Measurements from ENCODE around the gene BRF1. TPM values are rescaled to one million over a fixed set of nuclear protein-coding genes. Genes with fewer than 3 reads are reported as not detected.
"Not testable (repeated sequence)": the region's sequence is repeated elsewhere in the genome, so short reads cannot be mapped to it uniquely, and the experiment has no call there.

Gene BRF1
- total RNA-seq, 1 donor = 28.8 TPM

DNA sequence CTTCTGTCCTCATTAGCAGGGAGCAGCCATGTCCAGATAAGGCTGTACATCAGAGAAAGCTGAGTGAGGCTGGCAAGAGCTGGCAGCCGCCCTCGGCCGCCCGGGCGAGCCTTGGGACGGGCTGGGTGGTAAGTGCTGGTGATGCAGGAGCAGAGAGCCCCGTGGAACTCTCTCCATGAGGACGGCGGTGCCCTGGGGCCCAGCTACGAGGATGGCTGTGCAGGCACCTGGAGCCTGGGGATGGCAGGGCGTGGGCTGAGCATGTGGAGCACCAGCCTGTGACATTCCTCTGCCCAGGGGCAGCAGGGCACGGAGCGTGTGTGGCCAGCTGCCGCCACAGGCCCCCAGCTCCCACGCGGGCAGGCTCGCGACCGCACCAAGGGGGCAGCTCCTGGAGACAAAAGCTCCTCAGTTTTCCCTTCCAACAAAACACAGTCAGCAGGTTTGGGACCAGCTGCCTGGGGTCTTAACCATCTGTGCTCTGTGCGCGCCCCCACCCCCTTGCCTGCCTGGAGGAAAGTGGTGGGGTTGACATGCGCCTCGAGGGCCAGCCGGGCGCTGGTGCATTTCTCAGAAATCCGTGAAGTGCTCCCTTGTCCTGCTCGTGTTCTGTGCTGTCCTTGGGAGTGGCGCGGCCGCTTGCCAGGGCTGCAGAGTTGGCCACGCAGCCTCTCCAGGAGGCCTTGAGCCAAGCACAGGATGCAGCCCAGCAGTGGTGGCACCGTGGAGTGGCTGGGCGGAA, 35.1 kb upstream of the BRF1 start:
- TF ChIP-seq CTCF (IDR thresholded peaks at IDR 0.05; ENCODE audit: insufficient read depth, low read length) = no peak
- no peak overlapping the region for H3K4me3 ChIP-seq (ENCODE audit: low read depth, low read length)

DNA sequence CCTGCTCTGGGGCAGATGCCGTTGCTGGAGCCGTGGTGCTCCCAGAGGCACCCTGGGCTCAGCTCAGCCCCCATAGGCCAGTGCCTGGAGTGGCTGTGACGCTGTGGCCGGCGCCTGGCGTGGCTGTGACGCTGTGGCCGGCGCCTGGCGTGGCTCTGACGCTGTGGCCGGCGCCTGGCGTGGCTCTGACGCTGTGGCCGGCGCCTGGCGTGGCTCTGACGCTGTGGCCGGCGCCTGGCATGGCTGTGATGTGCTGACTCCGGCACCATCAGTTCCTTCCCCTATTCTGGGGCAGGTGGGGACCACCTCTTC, 34.4 kb upstream of the BRF1 start:
- H3K4me3 ChIP-seq (ENCODE audit: low read depth, low read length); DNase-seq (ENCODE audit: low read depth): not testable (repeated sequence)

More for the DNA sequence above, 35.1 kb upstream of the BRF1 start:
- no peak for DNase-seq (ENCODE audit: low read depth)

DNA sequence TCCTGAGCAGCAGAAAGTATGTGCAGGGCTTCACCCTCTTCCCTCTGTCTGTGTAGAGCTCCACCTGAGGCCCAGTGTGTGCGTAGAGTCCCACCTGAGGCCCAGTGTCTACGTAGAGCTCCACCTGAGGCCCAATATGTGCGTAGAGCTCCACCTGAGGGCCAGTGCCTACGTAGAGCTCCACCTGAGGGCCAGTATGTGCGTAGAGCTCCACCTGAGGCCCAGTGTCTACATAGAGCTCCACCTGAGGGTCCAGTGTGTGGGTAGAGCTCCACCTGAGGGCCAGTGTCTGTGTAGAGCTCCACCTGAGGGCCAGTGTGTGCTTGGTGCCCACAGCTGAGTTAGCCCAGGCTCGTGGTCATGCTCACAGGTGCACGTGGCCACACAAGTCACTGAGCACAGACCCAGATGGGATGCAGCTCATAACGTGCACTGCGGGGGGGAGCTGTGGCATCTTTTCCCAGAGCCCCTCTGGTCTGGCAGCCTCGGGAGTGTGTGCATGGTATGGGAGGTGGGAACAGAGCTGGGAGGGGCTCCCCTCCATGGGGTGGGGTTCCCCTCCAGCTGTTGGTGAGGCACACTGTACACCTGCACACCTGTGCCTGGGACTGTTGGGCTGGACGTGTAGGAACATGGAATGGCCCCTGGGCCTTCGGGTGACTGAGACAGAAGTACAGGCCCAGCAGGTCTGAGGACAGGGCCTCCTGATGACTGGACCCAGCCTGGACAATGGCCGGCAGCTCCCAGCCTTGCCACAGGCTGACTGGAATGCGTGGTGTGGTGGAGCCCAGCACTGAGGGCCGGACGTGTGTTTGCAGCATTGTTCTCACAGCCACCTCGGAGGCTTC, 33.8 kb upstream of the BRF1 start:
- no peak overlapping the region for H3K4me3 ChIP-seq (ENCODE audit: low read depth, low read length)
- no peak for DNase-seq (ENCODE audit: low read depth)
- no peak for TF ChIP-seq CTCF (IDR thresholded peaks at IDR 0.05; ENCODE audit: insufficient read depth, low read length)

DNA sequence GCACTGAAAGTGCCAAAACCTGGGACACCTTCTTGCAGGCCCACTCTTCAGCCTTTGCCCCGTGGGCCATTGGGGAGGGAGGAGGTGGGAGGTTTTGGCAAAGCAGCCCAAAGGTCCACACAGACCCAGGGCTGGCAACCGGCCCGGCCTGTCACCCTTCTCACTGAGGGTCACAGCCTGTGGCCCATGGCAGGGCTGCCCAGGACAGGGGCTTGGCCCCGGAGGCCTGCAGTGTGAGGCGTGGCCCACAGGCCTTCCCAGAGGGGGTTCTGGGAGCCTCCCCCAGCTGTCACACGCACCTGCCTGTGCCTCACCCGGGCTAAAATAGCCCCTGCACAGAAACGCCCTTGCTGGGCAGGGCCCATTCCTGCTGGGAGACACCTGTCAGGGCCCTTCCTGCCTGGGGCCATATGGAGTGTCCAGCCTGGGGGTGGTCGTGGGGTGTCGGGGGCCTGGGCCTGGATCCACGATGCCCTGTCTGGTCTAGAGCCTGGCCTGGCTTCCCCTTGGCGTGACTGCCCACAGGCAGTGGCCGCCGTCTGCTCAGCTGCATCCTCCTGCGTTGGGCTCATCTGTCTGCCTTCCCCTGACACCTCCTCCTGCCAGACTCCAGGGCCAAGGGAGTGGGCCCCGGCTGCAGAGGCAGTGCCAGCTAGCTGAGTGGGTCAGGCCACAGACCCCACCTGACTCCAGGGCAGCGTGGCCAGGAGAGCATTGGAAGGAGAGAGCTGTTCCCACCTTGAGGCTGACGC, 33.0 kb upstream of the BRF1 start:
- no peak for TF ChIP-seq CTCF (IDR thresholded peaks at IDR 0.05; ENCODE audit: insufficient read depth, low read length)

DNA sequence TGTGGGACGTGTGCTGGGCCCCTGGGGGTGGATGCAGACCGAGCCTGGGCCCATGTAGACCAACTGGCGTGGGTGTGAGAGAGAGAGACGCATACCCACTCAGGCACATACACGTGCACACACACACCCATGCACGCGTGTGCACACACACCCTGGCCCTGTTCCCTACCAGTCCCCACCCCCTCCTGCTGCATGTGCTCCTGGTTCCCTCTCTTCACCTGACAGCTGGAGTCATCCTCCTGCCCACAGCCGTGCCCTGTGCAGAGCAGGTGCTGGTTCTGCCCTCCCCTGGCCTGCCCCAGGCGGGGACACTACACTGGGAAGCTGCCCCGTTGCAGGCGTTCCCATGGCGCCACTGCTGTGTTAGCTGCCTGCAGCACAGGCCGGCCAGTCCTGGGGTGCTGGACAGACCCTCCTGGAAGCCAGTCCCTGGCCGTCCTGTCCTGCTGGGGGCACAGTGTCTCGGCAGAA, 32.3 kb upstream of the BRF1 start:
- H3K4me3 ChIP-seq (ENCODE audit: low read depth, low read length) = no peak overlapping the region
- TF ChIP-seq CTCF (IDR thresholded peaks at IDR 0.05; ENCODE audit: insufficient read depth, low read length) = no peak
- no peak for DNase-seq (ENCODE audit: low read depth)

More for the DNA sequence above, 33.0 kb upstream of the BRF1 start:
- H3K4me3 ChIP-seq (ENCODE audit: low read depth, low read length) = no peak overlapping the region
- DNase-seq (ENCODE audit: low read depth) = no peak

GRCh38 chr14:105332350-105332874, 31.6 kb upstream of the BRF1 start:
- TF ChIP-seq CTCF (IDR thresholded peaks at IDR 0.05; ENCODE audit: insufficient read depth, low read length) = no peak

More at GRCh38 chr14:105332350-105332874, 31.6 kb upstream of the BRF1 start:
- DNase-seq (ENCODE audit: low read depth) = no peak
- H3K4me3 ChIP-seq (ENCODE audit: low read depth, low read length) = no peak overlapping the region
